ENCODE measurements around the gene MAJIN. TPM values are rescaled to one million over a fixed set of nuclear protein-coding genes. Genes with fewer than 3 reads are reported as not detected.
A peak's percentile ranks its signal among the peaks of the same experiment; 100 is the strongest.

MAJIN gene
- total and polyA plus RNA-seq, 9 of the 15 experiments (the other 6 are each of a cell fraction or from before 2014, with no cell fraction given), result 0.17 to 0.83 (median 0.24) TPM; not detected in 2

GRCh38 chr11:64923944-64924909 is 47.7 kb downstream of the MAJIN start, which contains the start of gene PPP2R5B (continued):
- TF ChIP-seq ZFP91 (CRISPR knock-in tag; IDR thresholded peaks at IDR 0.05) (peak; percentile 98), CXXC5 (CRISPR knock-in tag; IDR thresholded peaks at IDR 0.05) (peak; percentile 93), SMARCC2 (IDR thresholded peaks at IDR 0.05; ENCODE audit: low read depth) (no peak), KLF10 (CRISPR knock-in tag; IDR thresholded peaks at IDR 0.05) (no peak), PHB2 (IDR thresholded peaks at IDR 0.05; ENCODE audit: low read depth) (0 out of 2 replicates have a peak, but pooled peaks have one; percentile 44), ZFX (CRISPR knock-in tag; IDR thresholded peaks at IDR 0.05) (peak; percentile 77), ZNF184 (CRISPR knock-in tag; IDR thresholded peaks at IDR 0.05) (no peak), CBFA2T3 (IDR thresholded peaks at IDR 0.05) (no peak; the same call in 1 of the 2 replicates), TCFL5 (CRISPR knock-in tag; conservative IDR thresholded peaks at IDR 0.05) (no peak), TRIM28 (IDR thresholded peaks at IDR 0.05) (peak; percentile 53; the same call in 1 of the 2 replicates), ZNF717 (CRISPR knock-in tag; IDR thresholded peaks at IDR 0.05) (no peak), ZNF239 (CRISPR knock-in tag; IDR thresholded peaks at IDR 0.05) (no peak), TAF7 (tag; IDR thresholded peaks at IDR 0.05) (no peak), MAFF (IDR thresholded peaks at IDR 0.05; ENCODE audit: low read length) (peak; percentile 51; the same call in 1 of the 2 replicates)
- TF ChIP-seq, protein P1, sequence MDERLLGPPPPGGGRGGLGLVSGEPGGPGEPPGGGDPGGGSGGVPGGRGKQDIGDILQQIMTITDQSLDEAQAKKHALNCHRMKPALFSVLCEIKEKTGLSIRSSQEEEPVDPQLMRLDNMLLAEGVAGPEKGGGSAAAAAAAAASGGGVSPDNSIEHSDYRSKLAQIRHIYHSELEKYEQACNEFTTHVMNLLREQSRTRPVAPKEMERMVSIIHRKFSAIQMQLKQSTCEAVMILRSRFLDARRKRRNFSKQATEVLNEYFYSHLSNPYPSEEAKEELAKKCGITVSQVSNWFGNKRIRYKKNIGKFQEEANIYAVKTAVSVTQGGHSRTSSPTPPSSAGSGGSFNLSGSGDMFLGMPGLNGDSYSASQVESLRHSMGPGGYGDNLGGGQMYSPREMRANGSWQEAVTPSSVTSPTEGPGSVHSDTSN (CRISPR knock-in tag; IDR thresholded peaks at IDR 0.05; ENCODE audit: low read depth), result no peak
- TF ChIP-seq, protein P1 (tag; conservative IDR thresholded peaks at IDR 0.05; ENCODE audit: low read depth), result no peak
- TF ChIP-seq, protein P2, sequence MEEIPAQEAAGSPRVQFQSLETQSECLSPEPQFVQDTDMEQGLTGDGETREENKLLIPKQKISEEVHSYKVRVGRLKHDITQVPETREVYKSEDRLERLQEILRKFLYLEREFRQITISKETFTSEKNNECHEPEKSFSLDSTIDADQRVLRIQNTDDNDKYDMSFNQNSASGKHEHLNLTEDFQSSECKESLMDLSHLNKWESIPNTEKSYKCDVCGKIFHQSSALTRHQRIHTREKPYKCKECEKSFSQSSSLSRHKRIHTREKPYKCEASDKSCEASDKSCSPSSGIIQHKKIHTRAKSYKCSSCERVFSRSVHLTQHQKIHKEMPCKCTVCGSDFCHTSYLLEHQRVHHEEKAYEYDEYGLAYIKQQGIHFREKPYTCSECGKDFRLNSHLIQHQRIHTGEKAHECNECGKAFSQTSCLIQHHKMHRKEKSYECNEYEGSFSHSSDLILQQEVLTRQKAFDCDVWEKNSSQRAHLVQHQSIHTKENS (CRISPR knock-in tag; IDR thresholded peaks at IDR 0.05), result no peak
- TF ChIP-seq, protein P3, sequence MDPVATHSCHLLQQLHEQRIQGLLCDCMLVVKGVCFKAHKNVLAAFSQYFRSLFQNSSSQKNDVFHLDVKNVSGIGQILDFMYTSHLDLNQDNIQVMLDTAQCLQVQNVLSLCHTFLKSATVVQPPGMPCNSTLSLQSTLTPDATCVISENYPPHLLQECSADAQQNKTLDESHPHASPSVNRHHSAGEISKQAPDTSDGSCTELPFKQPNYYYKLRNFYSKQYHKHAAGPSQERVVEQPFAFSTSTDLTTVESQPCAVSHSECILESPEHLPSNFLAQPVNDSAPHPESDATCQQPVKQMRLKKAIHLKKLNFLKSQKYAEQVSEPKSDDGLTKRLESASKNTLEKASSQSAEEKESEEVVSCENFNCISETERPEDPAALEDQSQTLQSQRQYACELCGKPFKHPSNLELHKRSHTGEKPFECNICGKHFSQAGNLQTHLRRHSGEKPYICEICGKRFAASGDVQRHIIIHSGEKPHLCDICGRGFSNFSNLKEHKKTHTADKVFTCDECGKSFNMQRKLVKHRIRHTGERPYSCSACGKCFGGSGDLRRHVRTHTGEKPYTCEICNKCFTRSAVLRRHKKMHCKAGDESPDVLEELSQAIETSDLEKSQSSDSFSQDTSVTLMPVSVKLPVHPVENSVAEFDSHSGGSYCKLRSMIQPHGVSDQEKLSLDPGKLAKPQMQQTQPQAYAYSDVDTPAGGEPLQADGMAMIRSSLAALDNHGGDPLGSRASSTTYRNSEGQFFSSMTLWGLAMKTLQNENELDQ (CRISPR knock-in tag; IDR thresholded peaks at IDR 0.05; ENCODE audit: borderline replicate concordance), result no peak

All from K562 (cell line).